NCI-H1436 treated with DMSO at 0.1 percent for 48 hours (cell line): ENCODE measurements around the gene STRIP1.

Experiments used
- DNase-seq: peaks from one replicate; lab custom pipeline; 2025; lab: John Stamatoyannopoulos, UW

The STRIP1 gene

GRCh38 chr1:110034451-110035235 is at the start of gene STRIP1:
Gene STRIP1 (plus strand): TSS chr1:110034624. CDS start chr1:110034638, 14 bp downstream.
- peak; percentile 80 for DNase-seq

DNA sequence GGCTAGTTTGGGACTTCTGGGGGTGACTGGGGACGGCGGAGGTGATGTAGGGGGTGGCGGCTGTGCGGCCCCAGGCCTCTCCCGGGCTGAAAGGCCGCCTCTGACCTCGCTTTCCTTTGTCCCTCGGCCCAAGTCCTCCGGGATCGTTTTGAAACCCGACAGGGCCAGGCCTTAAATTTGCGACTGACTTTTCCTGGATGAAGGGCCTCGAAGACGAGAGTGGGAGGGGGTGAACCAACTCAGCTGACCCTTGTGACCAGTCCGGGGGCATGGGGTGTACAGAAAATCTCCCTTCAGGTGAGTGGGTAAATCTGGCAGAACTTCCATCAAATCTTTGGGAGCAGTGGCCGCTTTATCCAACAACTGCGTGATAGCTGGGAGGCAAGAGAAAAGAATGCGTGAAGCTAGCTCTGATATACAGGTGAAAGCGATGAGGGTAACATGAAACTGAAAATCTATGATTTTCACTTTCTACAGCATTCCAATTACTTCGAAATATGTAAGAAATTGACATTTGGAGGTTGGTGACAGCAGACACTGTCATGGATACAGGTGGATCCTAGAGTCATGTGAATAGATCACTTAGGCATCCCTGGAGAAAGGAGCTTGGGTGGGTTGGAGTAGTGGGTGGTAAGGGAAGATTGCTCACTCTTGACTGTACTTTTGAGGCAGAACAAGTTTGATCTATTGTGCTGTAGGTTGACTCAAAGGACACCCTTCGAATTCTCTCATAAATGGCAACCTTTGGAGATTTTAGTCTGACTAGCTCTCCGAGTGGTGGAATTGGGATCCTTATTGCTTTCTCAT is 49.0 kb upstream of the STRIP1 start:
- no peak for DNase-seq

GRCh38 chr1:109986054-109986444 is 48.4 kb upstream of the STRIP1 start:
- DNase-seq = no peak

GRCh38 chr1:109988349-109988914 is 46.0 kb upstream of the STRIP1 start:
- no peak for DNase-seq

GRCh38 chr1:109989506-109990301 is 44.7 kb upstream of the STRIP1 start:
- DNase-seq = no peak

GRCh38 chr1:109990302-109990653 is 44.1 kb upstream of the STRIP1 start:
- DNase-seq = no peak

DNA sequence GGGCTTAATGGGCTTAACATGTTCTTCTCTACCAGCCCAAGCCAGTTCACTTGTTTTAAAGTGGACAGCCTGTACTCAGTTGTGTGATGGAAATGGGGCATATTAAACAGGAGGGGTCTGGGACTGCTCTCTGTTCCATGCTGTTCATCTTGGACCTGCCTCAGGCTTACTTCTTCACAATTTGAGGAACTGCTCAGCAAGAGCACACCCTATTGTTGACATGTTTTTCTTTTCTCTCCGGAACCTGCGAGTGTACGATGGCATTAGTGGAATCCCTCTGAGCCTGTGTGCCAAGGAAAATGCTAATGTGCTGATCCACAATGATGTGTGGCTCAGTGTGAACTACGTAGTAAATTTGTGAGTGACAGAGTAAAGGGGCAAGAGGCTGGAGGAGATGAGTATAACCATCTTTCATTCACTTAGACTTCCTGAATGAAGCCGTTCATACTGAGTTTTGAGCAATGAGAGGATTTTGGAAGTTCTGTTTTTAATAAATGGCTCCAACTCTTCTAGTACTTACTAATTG is 43.0 kb upstream of the STRIP1 start:
- no peak for DNase-seq

DNA sequence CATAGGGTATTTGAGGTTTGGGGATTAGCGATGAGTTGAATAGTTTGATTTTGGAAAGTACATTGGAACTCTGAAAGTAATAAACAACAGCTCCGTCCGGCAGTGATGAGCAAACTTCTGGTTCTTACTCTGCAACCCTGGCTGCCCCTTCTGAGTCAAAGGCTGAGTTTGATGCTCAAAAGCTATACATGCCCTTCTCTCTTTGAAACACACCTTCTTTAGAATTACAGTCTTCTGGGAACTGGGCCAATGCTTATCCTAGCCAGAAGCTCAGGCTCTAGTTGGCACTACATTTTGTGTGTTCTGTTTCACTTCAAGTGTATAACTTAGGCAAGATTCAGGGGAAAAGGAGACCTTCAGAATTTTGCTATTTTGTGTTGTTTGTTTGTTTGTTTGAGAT is 40.5 kb upstream of the STRIP1 start:
- DNase-seq = no peak

- DNase-seq = no peak
These were observed 39.8 kb upstream of the STRIP1 start for GRCh38 chr1:109994654-109995053.

GRCh38 chr1:109995536-109995935 is 38.9 kb upstream of the STRIP1 start:
- DNase-seq = no peak

- DNase-seq = no peak
These were observed 37.9 kb upstream of the STRIP1 start for GRCh38 chr1:109996476-109996875.

DNA sequence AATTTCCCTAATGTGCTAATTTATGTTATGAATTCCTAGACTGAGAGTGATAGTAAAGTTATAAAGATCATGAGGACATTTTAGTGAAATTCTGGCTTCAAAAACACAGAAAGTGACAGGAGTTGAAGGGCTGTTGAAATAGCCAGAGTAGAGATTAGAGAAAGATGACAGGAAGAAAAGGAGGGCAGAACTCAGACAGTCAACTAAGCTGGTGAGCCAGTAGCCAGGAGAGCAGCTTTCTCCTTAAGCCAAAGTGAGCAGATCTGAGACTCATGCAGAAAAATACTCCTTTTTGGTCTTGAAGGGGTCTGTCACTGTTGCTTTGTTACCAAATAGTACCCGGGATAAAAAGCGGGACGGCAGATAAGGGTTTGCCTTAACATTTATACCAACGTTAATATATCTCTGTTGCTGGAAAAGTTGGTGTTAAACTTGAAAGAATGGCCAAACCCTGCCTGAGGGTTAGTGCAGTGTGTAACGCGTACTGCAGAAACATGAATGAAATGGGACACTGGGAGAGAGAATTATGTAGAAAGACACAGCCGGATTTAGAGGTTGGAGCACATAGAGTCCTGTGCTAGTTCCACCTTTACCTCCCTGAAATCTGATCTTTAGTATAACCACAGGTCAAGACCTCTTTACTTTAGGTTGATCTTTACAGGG is 37.1 kb upstream of the STRIP1 start:
- no peak for DNase-seq

- DNase-seq = no peak
These were observed 36.6 kb upstream of the STRIP1 start for GRCh38 chr1:109997867-109998229.

GRCh38 chr1:110002695-110003094 is 31.7 kb upstream of the STRIP1 start:
- DNase-seq = no peak

GRCh38 chr1:110003747-110004428 is 30.5 kb upstream of the STRIP1 start:
- DNase-seq = no peak

DNA sequence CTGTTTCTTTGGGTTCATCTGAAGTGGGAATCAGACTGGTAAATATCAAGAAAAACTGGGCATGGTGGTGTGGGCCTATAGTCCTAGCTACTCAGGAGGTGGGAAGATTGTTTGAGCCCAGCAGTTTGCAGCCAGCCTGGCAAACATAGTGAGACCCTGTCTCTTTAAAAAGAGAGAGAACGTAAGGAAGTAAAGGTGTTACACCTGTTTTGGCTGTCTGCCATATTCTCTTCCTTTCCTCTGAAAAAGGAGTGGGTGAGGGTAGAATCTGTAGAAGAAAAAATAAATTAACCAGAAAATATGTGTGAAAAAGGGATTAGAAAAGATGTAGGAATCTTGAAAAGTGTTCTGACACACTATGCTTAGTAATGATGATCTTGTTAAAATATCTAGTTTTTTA is 29.8 kb upstream of the STRIP1 start:
- no peak for DNase-seq

- no peak for DNase-seq
These were observed 28.5 kb upstream of the STRIP1 start for GRCh38 chr1:110005971-110006370.

DNA sequence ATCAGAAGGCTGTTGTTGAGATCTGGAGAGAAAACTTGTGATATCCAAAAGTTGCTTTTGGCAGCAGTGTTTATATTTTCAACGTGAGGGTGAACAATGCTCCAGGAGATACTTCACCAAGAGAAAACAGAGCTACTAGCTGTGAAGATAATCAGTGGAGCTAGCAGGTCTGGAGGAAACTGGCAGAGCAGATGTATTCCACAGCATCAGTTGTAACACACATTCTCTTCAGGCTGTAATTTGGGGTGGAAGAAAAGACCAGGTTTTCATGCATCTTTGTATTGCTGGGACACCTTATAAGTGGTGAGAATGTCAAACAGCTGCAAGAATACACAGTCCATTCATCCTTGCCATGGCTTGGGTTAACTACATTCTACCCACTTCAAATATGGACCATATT is 27.9 kb upstream of the STRIP1 start:
- no peak for DNase-seq

GRCh38 chr1:110007046-110007830 is 27.2 kb upstream of the STRIP1 start:
- peak; percentile 27 for DNase-seq

- no peak for DNase-seq
These were observed 25.4 kb upstream of the STRIP1 start for GRCh38 chr1:110008971-110009565.
